ENCODE measurements around the gene NDUFB5.
A peak's percentile ranks its signal among the peaks of the same experiment; 100 is the strongest.

GRCh38 chr3:179563271-179563783 is 41.3 kb upstream of the NDUFB5 start:
- TF ChIP-seq, protein P1, sequence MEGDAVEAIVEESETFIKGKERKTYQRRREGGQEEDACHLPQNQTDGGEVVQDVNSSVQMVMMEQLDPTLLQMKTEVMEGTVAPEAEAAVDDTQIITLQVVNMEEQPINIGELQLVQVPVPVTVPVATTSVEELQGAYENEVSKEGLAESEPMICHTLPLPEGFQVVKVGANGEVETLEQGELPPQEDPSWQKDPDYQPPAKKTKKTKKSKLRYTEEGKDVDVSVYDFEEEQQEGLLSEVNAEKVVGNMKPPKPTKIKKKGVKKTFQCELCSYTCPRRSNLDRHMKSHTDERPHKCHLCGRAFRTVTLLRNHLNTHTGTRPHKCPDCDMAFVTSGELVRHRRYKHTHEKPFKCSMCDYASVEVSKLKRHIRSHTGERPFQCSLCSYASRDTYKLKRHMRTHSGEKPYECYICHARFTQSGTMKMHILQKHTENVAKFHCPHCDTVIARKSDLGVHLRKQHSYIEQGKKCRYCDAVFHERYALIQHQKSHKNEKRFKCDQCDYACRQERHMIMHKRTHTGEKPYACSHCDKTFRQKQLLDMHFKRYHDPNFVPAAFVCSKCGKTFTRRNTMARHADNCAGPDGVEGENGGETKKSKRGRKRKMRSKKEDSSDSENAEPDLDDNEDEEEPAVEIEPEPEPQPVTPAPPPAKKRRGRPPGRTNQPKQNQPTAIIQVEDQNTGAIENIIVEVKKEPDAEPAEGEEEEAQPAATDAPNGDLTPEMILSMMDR (IDR thresholded peaks at IDR 0.05; ENCODE audit: low read length), result peak; percentile 34; the same call in 1 of the 2 replicates
- no peak for TF ChIP-seq EZH2 (IDR thresholded peaks at IDR 0.05; ENCODE audit: borderline replicate concordance, low read length)

All from OCI-LY1 (cell line).